ENCODE data around the gene ITGB6.

DNA sequence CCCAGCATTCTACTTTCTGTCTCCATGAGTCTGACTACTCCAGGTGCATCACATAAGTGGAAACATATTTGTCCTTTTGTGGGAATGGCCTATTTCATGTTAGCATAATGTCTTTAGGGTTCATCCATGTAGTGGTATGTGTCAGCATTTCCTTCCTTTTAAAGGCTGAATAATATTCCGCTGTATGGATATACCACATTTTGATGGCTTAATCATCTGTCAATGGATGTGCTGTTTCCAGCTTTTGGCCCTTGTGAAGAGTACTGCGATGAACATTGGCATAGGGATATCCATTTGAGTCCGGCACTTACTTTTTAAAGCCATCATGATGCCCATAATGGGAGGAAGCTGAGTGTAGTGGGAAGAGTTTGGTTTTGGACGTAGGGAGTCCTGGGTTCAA lies 6.4 kb upstream of the ITGB6 start:
- TF ChIP-seq, protein P1, sequence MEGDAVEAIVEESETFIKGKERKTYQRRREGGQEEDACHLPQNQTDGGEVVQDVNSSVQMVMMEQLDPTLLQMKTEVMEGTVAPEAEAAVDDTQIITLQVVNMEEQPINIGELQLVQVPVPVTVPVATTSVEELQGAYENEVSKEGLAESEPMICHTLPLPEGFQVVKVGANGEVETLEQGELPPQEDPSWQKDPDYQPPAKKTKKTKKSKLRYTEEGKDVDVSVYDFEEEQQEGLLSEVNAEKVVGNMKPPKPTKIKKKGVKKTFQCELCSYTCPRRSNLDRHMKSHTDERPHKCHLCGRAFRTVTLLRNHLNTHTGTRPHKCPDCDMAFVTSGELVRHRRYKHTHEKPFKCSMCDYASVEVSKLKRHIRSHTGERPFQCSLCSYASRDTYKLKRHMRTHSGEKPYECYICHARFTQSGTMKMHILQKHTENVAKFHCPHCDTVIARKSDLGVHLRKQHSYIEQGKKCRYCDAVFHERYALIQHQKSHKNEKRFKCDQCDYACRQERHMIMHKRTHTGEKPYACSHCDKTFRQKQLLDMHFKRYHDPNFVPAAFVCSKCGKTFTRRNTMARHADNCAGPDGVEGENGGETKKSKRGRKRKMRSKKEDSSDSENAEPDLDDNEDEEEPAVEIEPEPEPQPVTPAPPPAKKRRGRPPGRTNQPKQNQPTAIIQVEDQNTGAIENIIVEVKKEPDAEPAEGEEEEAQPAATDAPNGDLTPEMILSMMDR (IDR thresholded peaks at IDR 0.05): no peak
- TF ChIP-seq POLR2AphosphoS5 (IDR thresholded peaks at IDR 0.05): no peak
- TF ChIP-seq POLR2A (IDR thresholded peaks at IDR 0.05): no peak
- TF ChIP-seq EP300 (IDR thresholded peaks at IDR 0.05): no peak

Measured in stomach (tissue), 4 donors.